HCT116 (cell line): Measurements from ENCODE around the gene CDC14B. TPM values are rescaled to one million over a fixed set of nuclear protein-coding genes. Genes with fewer than 3 reads are reported as not detected.

Experiments
- ATAC-seq: fragments of 200-7000 bp; cut with Tn5 transposase; 2 replicates; pipeline ENCODE4 v1.9.1; 2020; ENCODE audit warnings: mild to moderate bottlenecking, moderate library complexity
- BruUV-seq: library from RNA; stranded (reverse); fragments of 400-500 nt; replicated peaks from 2 replicates; lab custom pipeline; 2021; lab: Mats Ljungman, UMichigan
- CTCF ChIA-PET: fragments of 300-600 bp; sonication (Branson Sonifier 250); formaldehyde crosslinking; loops from one replicate; lab custom pipeline; 2021; ENCODE audit warnings: antibody characterized with exemption; lab: Charles Lee
- POLR2A ChIA-PET: fragments of 300-600, 350-600 bp; sonication (Branson Sonifier 250); formaldehyde crosslinking; loops from one replicate; lab custom pipeline; 2021; ENCODE audit warnings: antibody characterized with exemption; lab: Charles Lee
- RAD21 ChIA-PET, 2 experiments: fragments of 300-600 bp; sonication (Branson Sonifier 250); formaldehyde crosslinking; loops; one replicate each; lab custom pipeline; 2023; ENCODE audit warnings: low total read pairs in 2 of 2; ENCODE audit not compliant: uncharacterized antibody in 2 of 2, unreplicated experiment in 2 of 2, low non-redundant PET in 1 of 2; lab: Charles Lee
- DNase-seq: peaks from one replicate; pipeline ENCODE4 v3.0.0-alpha.2; 2010; ENCODE audit warnings: low read depth, low spot score
- H2AFZ ChIP-seq: fragments of 200-600 bp; shearing (Covaris generic), sonication (generic); 2 replicates; pipeline ENCODE4 v1.6.1; 2017; ENCODE audit warnings: low read depth, mixed run types, mixed read lengths, antibody characterized with exemption, low read length; ENCODE audit not compliant: poor library complexity, severe bottlenecking
- H3K27ac ChIP-seq: 2 replicates; pipeline ENCODE4 v1.5.1; 2012; ENCODE audit warnings: low read depth, low read length
- H3K27me3 ChIP-seq: fragments of 200-600 bp; sonication (generic); 2 replicates; pipeline ENCODE4 v1.6.1; 2016; ENCODE audit warnings: mixed run types, low read length, mixed read lengths; ENCODE audit not compliant: insufficient read depth
- H3K36me3 ChIP-seq, 2 experiments: fragments of 200-500 bp in 1 of 2; fragments of 200-600 bp in 1 of 2; sonication (Bioruptor generic) in 1 of 2; sonication (generic) in 1 of 2; 2 replicates each; pipeline versions ENCODE4 v1.5.1 to v1.6.1; 2014 to 2016; ENCODE audit warnings: low read length in 2 of 2, inconsistent platforms in 1 of 2, mixed read lengths in 1 of 2, mixed run types in 1 of 2; ENCODE audit not compliant: insufficient read depth in 2 of 2, control insufficient read depth in 1 of 2
- H3K4me1 ChIP-seq, 2 experiments: fragments of 200-600 bp in 1 of 2; sonication (generic) in 1 of 2; 2 replicates each; pipeline versions ENCODE4 v1.5.1 to v1.6.1; 2012 to 2017; ENCODE audit warnings: low read length in 2 of 2, inconsistent platforms in 1 of 2, mild to moderate bottlenecking in 1 of 2, mixed read lengths in 1 of 2, mixed run types in 1 of 2, moderate library complexity in 1 of 2; ENCODE audit not compliant: insufficient read depth in 2 of 2, control insufficient read depth in 1 of 2
- H3K4me2 ChIP-seq: fragments of 200-600 bp; sonication (generic); 2 replicates; pipeline ENCODE4 v1.6.1; 2017; ENCODE audit warnings: mixed run types, low read length, mixed read lengths
- H3K4me3 ChIP-seq, 2 experiments: fragments of 200-600 bp in 1 of 2; sonication (generic) in 1 of 2; replicated peaks in 1 of 2; 2 replicates each; pipeline ENCODE4 v1.5.1; 2011 to 2016; ENCODE audit warnings: low read length in 2 of 2, control low read depth in 1 of 2, low read depth in 1 of 2, mild to moderate bottlenecking in 1 of 2, mixed read lengths in 1 of 2, mixed run types in 1 of 2
- H3K79me2 ChIP-seq: fragments of 200-600 bp; sonication (generic); 2 replicates; pipeline ENCODE4 v1.6.1; 2017; ENCODE audit warnings: mild to moderate bottlenecking, mixed run types, low read length, moderate library complexity, mixed read lengths; ENCODE audit not compliant: insufficient read depth
- H3K9ac ChIP-seq: fragments of 200-600 bp; sonication (generic); 2 replicates; pipeline ENCODE4 v1.6.1; 2016; ENCODE audit warnings: low read length, mixed read lengths
- H3K9me2 ChIP-seq: fragments of 200-600 bp; sonication (generic), shearing (Covaris generic); 2 replicates; pipeline ENCODE4 v1.6.1; 2017; ENCODE audit warnings: mixed run types, mild to moderate bottlenecking, moderate library complexity; ENCODE audit not compliant: insufficient read depth
- H3K9me3 ChIP-seq, 2 experiments: fragments of 200-500 bp in 1 of 2; fragments of 200-600 bp in 1 of 2; sonication (Bioruptor generic) in 1 of 2; sonication (generic) in 1 of 2; 2 replicates each; pipeline ENCODE4 v1.6.1; 2014 to 2017; ENCODE audit warnings: low read length in 2 of 2, mixed read lengths in 2 of 2, inconsistent platforms in 1 of 2, low read depth in 1 of 2, mild to moderate bottlenecking in 1 of 2, mixed run types in 1 of 2, moderate library complexity in 1 of 2; ENCODE audit not compliant: control insufficient read depth in 1 of 2, insufficient read depth in 1 of 2
- H4K20me1 ChIP-seq: fragments of 200-600 bp; sonication (generic), shearing (Covaris generic); 2 replicates; pipeline ENCODE4 v1.6.1; 2017; ENCODE audit warnings: mixed run types, mild to moderate bottlenecking, moderate library complexity; ENCODE audit not compliant: insufficient read depth
- ATF3 ChIP-seq: IDR thresholded peaks from 2 replicates; pipeline ENCODE4 v1.6.1; 2012
- CEBPB ChIP-seq: IDR thresholded peaks from 2 replicates; pipeline ENCODE4 v1.6.1; 2012; ENCODE audit warnings: low read depth
- EGR1 ChIP-seq: IDR thresholded peaks from 2 replicates; pipeline ENCODE4 v1.6.1; 2012; ENCODE audit warnings: low read depth
- ELF1 ChIP-seq: IDR thresholded peaks from 2 replicates; pipeline ENCODE4 v1.6.1; 2012; ENCODE audit warnings: low read depth, borderline replicate concordance
- EZH2 ChIP-seq: fragments of 200-600 bp; sonication (generic); IDR thresholded peaks from 2 replicates; pipeline ENCODE4 v1.6.1; 2017; ENCODE audit warnings: antibody characterized with exemption, mixed run types
- FOSL1 ChIP-seq: IDR thresholded peaks from 2 replicates; pipeline ENCODE4 v1.6.1; 2012; ENCODE audit warnings: low read depth
- JUND ChIP-seq: IDR thresholded peaks from 2 replicates; pipeline ENCODE4 v1.6.1; 2012
- POLR2A ChIP-seq: IDR thresholded peaks from 2 replicates; pipeline ENCODE4 v1.7.0; 2011; ENCODE audit warnings: borderline replicate concordance; ENCODE audit not compliant: insufficient read depth, insufficient read length; ENCODE audit errors: extremely low read depth
- RAD21 ChIP-seq: IDR thresholded peaks from 2 replicates; pipeline ENCODE4 v1.6.1; 2012; ENCODE audit warnings: low read depth, mild to moderate bottlenecking
- REST ChIP-seq: IDR thresholded peaks from 2 replicates; pipeline ENCODE4 v1.6.1; 2012; ENCODE audit warnings: low read depth
- SIN3A ChIP-seq: IDR thresholded peaks from 2 replicates; pipeline ENCODE4 v1.6.1; 2012; ENCODE audit warnings: low read depth
- SP1 ChIP-seq: IDR thresholded peaks from 2 replicates; pipeline ENCODE4 v1.6.1; 2012; ENCODE audit warnings: low read depth
- SRF ChIP-seq: IDR thresholded peaks from 2 replicates; pipeline ENCODE4 v1.6.1; 2012; ENCODE audit warnings: low read depth
- TCF7L2 ChIP-seq: IDR thresholded peaks from 2 replicates; pipeline ENCODE4 v1.7.0; 2011; ENCODE audit warnings: borderline replicate concordance, inconsistent platforms; ENCODE audit not compliant: insufficient read depth, insufficient read length; ENCODE audit errors: extremely low read depth
- ZBTB33 ChIP-seq: IDR thresholded peaks from 2 replicates; pipeline ENCODE4 v1.6.1; 2011; ENCODE audit warnings: mild to moderate bottlenecking, low read length, moderate library complexity; ENCODE audit not compliant: insufficient replicate concordance; ENCODE audit errors: extremely low read depth
- ZFX ChIP-seq: fragments of 450-650 bp; IDR thresholded peaks from 2 replicates; pipeline ENCODE4 v1.6.1; 2017
- intact Hi-C: fragments of 100-400 bp; cut with micrococcal nuclease; formaldehyde crosslinking; loops from 2 replicates; pipeline ENCODE4 v1.10.0; 2022
- total RNA-seq: library from RNA; stranded (reverse); gene quantifications from one replicate; pipeline ENCODE4 v1.2.1, GENCODE V29; 2021; ENCODE audit not compliant: unreplicated experiment
- TF ChIP-seq, protein P1 (sequence below): IDR thresholded peaks from 2 replicates; pipeline ENCODE4 v1.6.1; 2012
- TF ChIP-seq, protein P2 (sequence below), 3 experiments: fragments of 200-600 bp in 1 of 3; sonication (generic) in 1 of 3; IDR thresholded peaks in 2 of 3; conservative IDR thresholded peaks in 1 of 3; 2 replicates each; pipeline ENCODE4 v1.5.1; 2012 to 2017; ENCODE audit warnings: low read depth in 2 of 3, low read length in 2 of 3, antibody characterized with exemption in 1 of 3, borderline replicate concordance in 1 of 3, control low read depth in 1 of 3, mild to moderate bottlenecking in 1 of 3, mixed read lengths in 1 of 3, mixed run types in 1 of 3, moderate library complexity in 1 of 3; ENCODE audit not compliant: insufficient read depth in 1 of 3

Gene CDC14B
- total RNA-seq, 1 experiment from 2014 or later = 21.6 TPM

DNA sequence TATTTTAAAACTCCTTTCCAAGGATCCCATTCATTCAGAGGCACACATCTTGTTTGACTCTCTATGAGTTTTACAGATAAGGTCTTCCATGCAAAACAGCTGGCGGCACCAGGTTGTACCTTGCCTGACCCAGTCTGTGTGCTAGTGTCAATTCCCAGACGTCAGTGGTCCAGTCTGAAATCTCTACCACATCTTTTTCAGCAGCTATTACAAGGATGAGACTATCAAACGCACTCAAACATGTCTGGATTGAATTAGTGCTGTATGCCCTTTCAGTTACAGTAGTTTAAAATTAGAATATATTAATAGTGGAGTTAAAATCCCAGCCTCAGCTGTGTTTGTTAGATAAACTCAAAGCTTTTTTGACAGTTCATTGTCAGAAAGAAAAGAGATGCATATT, 11.7 kb downstream of the CDC14B start:
- no peak for TF ChIP-seq SP1
- no peak for TF ChIP-seq JUND
- TF ChIP-seq ZBTB33 = no peak
- TF ChIP-seq ATF3 = no peak
- no peak for TF ChIP-seq ZFX
- TF ChIP-seq ELF1 = no peak
- no peak for TF ChIP-seq SIN3A
- no peak for TF ChIP-seq REST
- TF ChIP-seq, protein P1, sequence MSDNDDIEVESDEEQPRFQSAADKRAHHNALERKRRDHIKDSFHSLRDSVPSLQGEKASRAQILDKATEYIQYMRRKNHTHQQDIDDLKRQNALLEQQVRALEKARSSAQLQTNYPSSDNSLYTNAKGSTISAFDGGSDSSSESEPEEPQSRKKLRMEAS = no peak
- TF ChIP-seq CEBPB = no peak
- no peak for TF ChIP-seq EZH2
- TF ChIP-seq, protein P2, sequence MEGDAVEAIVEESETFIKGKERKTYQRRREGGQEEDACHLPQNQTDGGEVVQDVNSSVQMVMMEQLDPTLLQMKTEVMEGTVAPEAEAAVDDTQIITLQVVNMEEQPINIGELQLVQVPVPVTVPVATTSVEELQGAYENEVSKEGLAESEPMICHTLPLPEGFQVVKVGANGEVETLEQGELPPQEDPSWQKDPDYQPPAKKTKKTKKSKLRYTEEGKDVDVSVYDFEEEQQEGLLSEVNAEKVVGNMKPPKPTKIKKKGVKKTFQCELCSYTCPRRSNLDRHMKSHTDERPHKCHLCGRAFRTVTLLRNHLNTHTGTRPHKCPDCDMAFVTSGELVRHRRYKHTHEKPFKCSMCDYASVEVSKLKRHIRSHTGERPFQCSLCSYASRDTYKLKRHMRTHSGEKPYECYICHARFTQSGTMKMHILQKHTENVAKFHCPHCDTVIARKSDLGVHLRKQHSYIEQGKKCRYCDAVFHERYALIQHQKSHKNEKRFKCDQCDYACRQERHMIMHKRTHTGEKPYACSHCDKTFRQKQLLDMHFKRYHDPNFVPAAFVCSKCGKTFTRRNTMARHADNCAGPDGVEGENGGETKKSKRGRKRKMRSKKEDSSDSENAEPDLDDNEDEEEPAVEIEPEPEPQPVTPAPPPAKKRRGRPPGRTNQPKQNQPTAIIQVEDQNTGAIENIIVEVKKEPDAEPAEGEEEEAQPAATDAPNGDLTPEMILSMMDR (IDR thresholded peaks at IDR 0.05 in 2 of 3, conservative IDR thresholded peaks at IDR 0.05 in 1 of 3; ENCODE audit: borderline replicate concordance in 1 of 3, insufficient read depth in 1 of 3, low read depth in 2 of 3, low read length in 2 of 3) = no peak
- no peak for TF ChIP-seq EGR1
- no peak for TF ChIP-seq POLR2A
- no peak for TF ChIP-seq FOSL1
- TF ChIP-seq RAD21 = no peak
- no peak for TF ChIP-seq TCF7L2
- TF ChIP-seq SRF = no peak
- H3K4me1 ChIP-seq = peaks cover 0 to 9% of the 10 kb centered on the region in 2 experiments; a peak in 1 of 4 replicates
- POLR2A ChIA-PET = no interaction called here
- ATAC-seq = no peak
- intact Hi-C loops = no loop called here
- no peak overlapping the region for H3K27ac ChIP-seq
- CTCF ChIA-PET = no interaction called here
- H3K79me2 ChIP-seq = peaks cover 49% of the 10 kb centered on the region
- H4K20me1 ChIP-seq = no peaks in the 10 kb centered on the region
- H3K4me3 ChIP-seq = no peak overlapping the region
- no peak overlapping the region for H3K4me2 ChIP-seq
- no peaks in the 10 kb centered on the region for H3K36me3 ChIP-seq
- no peaks in the 10 kb centered on the region for H3K27me3 ChIP-seq
- H3K9ac ChIP-seq = no peak overlapping the region
- RAD21 ChIA-PET = no interaction called here
- no peak for DNase-seq
- no TSS peak for BruUV-seq
- no peaks in the 10 kb centered on the region for H3K9me2 ChIP-seq
- H3K9me3 ChIP-seq = no peaks in the 10 kb centered on the region
- H2AFZ ChIP-seq = no peak overlapping the region
